NCI-H128 (cell line): ENCODE data around the gene MTX3.

Experiments used
- DNase-seq: peaks from one replicate; lab custom pipeline; 2025; ENCODE audit not compliant: unreplicated experiment; lab: John Stamatoyannopoulos, UW

Gene MTX3

GRCh38 chr5:79983618-79984017 is 7.4 kb downstream of the MTX3 start:
- no peak for DNase-seq

- no peak for DNase-seq
Observed at GRCh38 chr5:79982136-79982535, 8.9 kb downstream of the MTX3 start.

DNA sequence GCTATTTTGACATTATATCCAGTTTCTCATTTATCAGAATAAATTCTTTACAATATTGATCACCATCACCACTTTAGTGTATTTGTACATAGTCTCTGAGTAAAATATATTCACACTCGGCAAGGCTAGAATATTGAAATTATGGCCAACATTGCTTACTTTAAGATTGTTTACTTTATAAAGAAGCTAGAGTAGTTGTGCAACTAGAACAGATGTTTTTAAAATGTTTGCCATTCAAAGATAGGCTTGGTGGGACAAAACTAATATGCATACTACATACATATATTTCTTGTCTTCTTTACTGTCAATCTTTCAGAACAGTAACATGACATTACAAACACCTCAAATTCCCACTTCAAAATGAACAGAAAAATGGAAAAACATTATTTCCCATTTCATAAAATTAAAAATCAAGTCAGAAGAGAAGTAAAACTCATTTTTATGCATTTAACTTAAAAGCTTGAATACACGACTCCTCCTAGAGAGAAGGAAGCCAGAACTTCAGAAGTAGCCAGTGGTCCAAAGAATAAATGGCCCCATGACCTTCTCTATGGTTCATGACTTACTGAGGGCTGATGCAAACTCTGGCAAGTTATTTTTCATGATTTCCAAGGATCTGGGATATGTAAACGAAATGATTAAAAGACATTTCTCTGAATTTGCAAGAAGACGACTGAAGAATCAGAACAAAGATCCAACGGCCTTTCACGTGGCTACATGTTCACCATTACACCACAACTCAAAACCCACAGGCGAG is 14.1 kb downstream of the MTX3 start:
- DNase-seq: no peak

GRCh38 chr5:79975422-79975821 is 15.6 kb downstream of the MTX3 start:
- no peak for DNase-seq

- DNase-seq: no peak
Observed at GRCh38 chr5:79974886-79975285, 16.2 kb downstream of the MTX3 start.

DNA sequence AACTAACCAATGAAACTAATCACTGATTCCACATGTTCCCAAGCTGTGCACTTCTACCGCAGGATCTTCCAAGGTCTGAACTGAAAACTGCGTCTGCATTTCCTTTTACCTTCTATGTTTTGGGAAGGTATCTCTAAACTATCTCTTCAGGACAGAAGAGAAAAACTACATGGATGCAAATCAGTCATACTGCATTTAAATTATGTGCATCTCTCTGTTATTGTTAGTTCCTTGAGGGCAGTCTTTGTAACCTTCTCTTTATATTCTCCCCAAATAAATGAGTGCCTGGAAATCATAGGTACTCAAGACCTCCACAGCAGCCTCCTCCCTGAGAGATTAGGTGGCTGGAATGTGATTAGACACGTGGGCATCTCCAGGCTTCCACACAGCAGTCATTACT is 17.1 kb downstream of the MTX3 start:
- no peak for DNase-seq

DNA sequence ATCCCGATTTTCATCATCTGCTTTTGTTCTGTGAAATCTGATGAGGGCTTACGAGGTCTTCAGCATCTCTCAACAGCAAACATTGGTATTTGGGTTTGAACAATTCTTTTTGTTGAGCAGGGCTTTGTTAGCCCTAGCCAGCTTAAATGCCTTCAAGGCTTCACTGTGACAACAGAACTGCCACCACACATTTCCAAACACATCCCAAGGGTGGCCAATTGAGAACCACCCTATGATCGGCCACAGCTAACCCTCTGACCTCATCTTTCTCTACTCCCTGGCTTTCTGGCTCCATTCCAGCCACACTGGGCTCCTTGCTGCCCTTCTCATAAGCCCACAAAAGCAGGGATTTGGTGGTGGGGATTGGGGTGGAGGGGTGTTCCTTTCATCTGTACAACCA is 17.6 kb downstream of the MTX3 start:
- DNase-seq: no peak

DNA sequence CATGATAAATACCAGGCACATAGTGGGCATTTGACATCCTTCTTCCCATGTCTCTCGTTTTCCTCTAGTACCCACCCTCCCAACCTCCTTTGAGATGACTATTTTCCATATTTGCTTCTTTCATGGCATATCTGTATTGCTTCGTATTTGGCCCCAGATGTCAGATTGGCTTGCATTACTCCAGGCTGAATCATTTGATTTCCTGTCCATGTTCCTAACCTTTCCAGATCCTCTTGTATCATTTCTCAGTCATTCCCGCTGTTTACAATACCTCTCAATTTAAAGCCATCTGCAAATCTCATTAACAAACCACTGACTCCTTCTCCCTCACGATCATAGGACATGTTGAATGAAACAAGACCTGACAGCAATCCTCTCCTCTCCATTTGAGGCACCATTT is 19.9 kb downstream of the MTX3 start:
- DNase-seq: no peak

GRCh38 chr5:79966448-79966847 is 24.6 kb downstream of the MTX3 start:
- DNase-seq: no peak

- no peak for DNase-seq
Observed at GRCh38 chr5:79964136-79964535, 26.9 kb downstream of the MTX3 start.

GRCh38 chr5:79963261-79964061 is 27.6 kb downstream of the MTX3 start:
- no peak for DNase-seq

DNA sequence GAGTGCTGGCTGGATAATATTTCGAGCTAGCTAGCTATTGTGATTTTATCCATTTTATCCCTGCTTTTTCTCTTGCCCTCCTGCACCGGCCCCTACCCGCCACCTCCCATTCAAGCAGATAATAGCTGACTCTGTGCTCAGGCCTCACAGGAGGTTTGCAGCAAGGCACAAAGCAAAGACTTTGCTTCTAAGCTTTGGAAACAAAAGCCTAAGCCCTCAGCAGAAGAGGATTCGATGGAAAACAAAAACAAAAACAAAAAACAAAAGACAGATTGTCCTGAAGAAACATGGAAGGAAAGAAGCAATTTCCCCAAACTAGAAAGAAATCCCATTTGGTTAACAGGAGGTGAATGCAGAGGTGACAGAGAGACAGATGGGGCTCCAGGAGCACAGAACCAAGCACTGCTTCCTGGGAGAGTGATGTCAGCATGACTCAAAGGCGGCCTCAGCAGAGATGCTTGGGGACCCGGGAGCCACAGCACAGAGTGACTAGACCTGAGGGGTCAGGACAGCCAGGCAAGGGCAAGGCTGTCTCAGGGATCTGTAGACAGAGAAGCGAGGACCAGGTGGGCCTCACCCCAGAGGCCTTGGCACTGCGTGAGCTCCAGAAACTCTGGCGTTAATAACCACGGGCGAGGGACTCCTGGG is 28.4 kb downstream of the MTX3 start:
- no peak for DNase-seq

DNA sequence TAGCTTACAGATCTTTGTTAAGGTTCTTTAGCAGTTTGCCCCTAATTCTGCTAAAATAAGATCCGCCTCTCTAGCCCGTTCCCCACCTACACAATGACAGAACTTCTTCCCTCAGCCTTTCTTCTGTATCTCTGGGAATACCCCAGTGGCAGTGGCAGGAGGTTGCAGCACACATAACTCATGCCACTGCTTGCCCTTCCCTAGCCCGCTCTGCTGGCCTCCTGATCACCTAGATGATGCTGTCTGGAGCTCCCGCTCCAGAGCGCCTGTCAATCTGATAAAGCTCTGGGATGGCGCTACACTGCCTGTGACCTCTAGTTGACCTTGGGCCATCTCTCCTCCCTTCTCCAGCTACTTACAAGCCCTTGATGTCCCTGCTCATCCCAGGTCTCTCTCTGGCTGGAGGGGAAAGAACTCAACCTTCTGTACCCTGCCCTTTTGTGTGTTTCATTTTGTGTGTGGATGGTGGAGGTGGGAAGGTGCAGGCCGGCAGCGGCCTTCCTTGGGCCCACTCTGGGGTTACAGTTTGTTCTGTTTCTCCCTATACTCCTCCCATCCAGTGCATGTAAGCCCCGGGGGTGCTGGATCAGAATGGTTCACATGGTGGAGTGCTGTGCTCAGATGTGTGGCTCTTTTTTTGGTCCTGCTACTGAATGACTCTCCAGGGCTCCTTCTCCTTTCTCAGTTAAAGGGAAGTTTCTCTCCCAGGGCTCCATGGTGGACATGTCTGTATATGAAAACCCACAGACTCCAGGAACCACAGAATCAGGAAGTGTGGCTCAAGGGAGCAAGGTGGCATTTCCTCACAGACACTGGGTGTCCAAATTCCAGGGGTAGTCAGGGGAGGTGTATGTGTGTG is 29.1 kb downstream of the MTX3 start:
- no peak for DNase-seq

DNA sequence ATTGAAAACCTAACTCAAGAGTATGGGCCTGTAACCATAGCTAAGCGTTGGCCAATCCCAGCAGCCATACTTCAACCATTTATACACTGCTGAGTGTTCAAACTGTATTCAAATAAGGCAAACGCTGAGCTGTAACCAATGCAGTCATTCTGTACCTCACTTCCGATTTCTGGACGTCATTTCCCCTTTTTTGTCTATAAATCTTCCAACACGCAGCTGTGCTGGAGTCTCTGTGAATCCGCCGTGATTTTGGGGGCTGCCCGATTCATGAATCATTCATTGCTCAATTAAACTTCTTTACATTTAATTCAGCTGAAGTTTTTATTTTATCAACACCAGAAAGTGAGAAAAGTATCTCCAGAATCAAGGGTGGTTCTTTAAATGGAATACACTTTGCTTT is 31.7 kb downstream of the MTX3 start:
- no peak for DNase-seq

DNA sequence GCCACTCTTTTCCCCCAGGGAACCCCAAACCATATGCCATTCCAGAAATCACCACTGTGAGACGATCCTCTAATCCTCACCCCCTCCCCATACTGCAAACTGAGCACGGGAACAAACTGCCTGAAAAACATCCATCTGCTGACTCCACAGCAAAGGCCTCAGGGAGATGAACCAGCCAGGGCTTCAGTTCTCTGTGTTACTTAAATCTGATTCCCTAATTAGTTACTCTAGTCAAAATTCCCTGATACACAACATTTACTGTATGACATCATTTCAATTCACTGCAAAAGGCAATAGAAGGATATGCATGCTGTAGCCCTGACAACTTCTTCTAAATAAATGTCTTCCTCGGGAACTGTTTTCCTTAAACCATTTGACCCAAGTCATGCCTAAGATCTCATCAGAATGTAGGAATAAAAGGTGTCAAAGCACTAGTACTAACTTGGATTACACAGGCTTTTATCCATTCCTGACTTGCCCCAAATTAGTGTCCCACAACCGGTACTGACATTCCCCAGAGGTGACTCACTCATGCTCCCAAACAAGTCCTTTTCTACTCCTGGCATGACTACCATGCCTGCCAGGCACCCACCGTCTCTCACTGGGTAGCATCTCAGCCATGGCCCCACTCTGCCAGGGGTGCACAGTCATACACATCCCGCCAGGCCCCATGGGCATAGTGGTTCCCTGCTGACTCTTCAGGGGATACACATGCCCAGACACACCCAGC is 35.0 kb downstream of the MTX3 start:
- no peak for DNase-seq

- no peak for DNase-seq
Observed at GRCh38 chr5:79955356-79955895, 35.6 kb downstream of the MTX3 start.

- no peak for DNase-seq
Observed at GRCh38 chr5:79954620-79955019, 36.4 kb downstream of the MTX3 start.

DNA sequence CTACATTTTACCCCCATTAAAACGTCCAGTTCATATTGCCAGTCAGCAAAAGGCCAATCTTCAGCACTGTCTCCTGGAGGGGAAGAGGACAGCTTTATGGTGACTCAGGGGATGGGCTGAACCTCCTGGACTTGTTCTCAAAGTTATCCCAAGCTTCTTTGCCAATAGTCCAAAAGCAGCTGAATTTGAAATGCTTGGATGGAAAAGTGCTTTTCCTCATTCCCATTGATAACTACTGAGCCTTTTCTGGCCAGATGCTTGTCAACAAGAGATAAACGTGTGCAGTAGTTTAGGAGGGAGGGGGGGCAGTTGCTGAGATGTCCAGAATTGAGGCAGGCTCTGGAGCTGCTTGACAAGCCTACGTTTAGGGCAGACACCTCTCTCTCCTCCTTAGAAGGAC is 43.5 kb downstream of the MTX3 start:
- no peak for DNase-seq

DNA sequence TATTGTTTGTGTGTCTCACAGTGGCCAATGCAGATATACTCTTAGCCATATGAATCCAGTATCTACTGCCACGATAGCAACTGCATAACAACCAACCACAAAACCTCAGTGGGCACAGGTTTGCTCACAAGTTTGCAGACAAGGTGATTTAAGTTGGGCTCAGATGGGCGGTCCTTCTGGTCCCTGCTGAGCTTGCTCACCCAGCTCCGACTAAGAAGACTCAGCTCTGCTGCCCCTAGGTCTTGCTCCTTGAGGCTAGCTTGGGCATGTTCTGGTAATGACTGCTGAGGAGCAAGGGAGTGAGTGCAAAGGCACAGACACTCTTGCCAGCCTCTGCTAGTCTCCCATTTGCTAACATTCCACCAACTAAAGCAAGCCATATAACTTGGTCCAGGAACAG is 52.6 kb downstream of the MTX3 start:
- DNase-seq: no peak

DNA sequence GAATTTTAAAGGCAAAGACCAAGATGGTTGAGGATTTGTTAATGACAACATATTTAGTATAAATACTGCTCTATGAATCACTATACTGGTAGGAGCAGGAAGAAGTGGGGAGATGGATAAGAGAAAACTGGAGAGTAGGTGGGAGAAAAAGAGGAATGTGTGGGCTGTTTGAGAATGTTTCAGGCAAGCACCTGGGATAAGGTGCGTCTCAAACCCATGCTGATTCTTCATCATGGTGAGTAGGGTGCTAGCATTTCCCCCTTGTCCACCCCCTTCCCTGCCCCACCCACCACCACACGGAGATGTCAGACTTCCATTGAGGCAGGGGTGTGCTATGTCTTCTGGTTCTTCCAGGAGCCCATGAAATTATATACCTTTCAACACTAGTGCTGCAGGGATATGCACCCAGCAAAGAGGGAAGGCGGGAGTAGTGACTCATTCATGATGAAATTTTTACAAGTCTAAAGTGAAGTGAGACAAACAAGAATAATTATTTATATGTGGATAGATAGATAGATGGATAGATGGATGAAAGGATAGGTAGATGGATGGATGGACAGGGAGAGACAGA is 54.3 kb downstream of the MTX3 start:
- no peak for DNase-seq
